K562 (cell line): ENCODE data around the gene NOCT. TPM values are rescaled to one million over a fixed set of nuclear protein-coding genes. Genes with fewer than 3 reads are reported as not detected.

Experiments
- CHD7 ChIP-seq: fragments of 200-600 bp; sonication (generic); IDR thresholded peaks from one replicate; pipeline ENCODE4 v1.6.1; 2012; ENCODE audit warnings: mild to moderate bottlenecking, low read depth, low read length, inconsistent platforms
- CTBP1 ChIP-seq: fragments of 450-650 bp; IDR thresholded peaks from 2 replicates; pipeline ENCODE4 v1.6.1; 2016; ENCODE audit warnings: borderline replicate concordance
- CXXC5 ChIP-seq: fragments of 250-450 bp; sonication (Bioruptor Pico); IDR thresholded peaks from 2 replicates; pipeline ENCODE4 v1.8.0; 2022; ENCODE audit warnings: inconsistent platforms, mild to moderate bottlenecking, moderate library complexity
- EWSR1 ChIP-seq: fragments of 450-650 bp; IDR thresholded peaks from 2 replicates; pipeline ENCODE4 v1.6.1; 2018; ENCODE audit warnings: borderline replicate concordance, mild to moderate bottlenecking, low read depth, moderate library complexity; ENCODE audit not compliant: partially characterized antibody
- LARP7 ChIP-seq: fragments of 450-650 bp; IDR thresholded peaks from 2 replicates; pipeline ENCODE4 v1.6.1; 2016
- MYBL2 ChIP-seq, 2 experiments: fragments of 450-650 bp in 1 of 2; sonication (generic) in 1 of 2; formaldehyde crosslinking in 1 of 2; IDR thresholded peaks; 2 replicates each; pipeline versions ENCODE4 v1.6.1 to v1.8.1; 2017 to 2022; ENCODE audit warnings: borderline replicate concordance in 1 of 2, inconsistent platforms in 1 of 2, low read depth in 1 of 2, mild to moderate bottlenecking in 1 of 2, missing genetic modification reagents in 1 of 2, moderate library complexity in 1 of 2
- NR0B1 ChIP-seq: fragments of 450-650 bp; IDR thresholded peaks from one replicate; pipeline ENCODE4 v1.6.1; 2018; ENCODE audit warnings: mild to moderate bottlenecking, moderate library complexity; ENCODE audit not compliant: partially characterized antibody
- RFX5 ChIP-seq: IDR thresholded peaks from 2 replicates; pipeline ENCODE4 v1.6.1; 2011; ENCODE audit warnings: low read depth, mild to moderate bottlenecking, improper control_type of control experiment, low read length
- SP1 ChIP-seq: sonication (generic); formaldehyde crosslinking; IDR thresholded peaks from 2 replicates; pipeline ENCODE4 v1.8.1; 2022; ENCODE audit warnings: mild to moderate bottlenecking, missing genetic modification reagents
- TEAD1 ChIP-seq, 2 experiments: fragments of 450-650 bp in 1 of 2; sonication (generic) in 1 of 2; formaldehyde crosslinking; IDR thresholded peaks; 2 replicates each; pipeline versions ENCODE4 v1.4.0 to v1.8.0; 2020 to 2022; ENCODE audit warnings: mild to moderate bottlenecking in 2 of 2, missing genetic modification reagents in 1 of 2
- ZC3H11A ChIP-seq: IDR thresholded peaks from 2 replicates; pipeline ENCODE4 v1.6.1; 2012; ENCODE audit warnings: low read depth, low read length, improper control_type of control experiment
- polyA plus RNA-seq, 8 experiments: library from polyadenylated mRNA; depleted of rRNA in 4 of 8; stranded (reverse) in 5 of 8; unstranded in 3 of 8; fragments of >200 nt; fragmentation: Nextera tagmentation in 2 of 8; fragmentation: Illumina TruSeq in 1 of 8; extraction: Ambion mirVana in 2 of 8; extraction: Trizol in 1 of 8; gene quantifications; 2 replicates each; pipeline versions ENCODE4 v1.2.1 to v1.2.3, GENCODE V29; 2011 to 2014; ENCODE audit warnings: inconsistent platforms in 1 of 8, missing spikeins in 1 of 8
- total RNA-seq, 7 experiments: library from RNA; depleted of rRNA in 6 of 7; stranded (reverse); fragments of >200 nt in 6 of 7; fragmentation: Illumina TruSeq in 2 of 7; extraction: Trizol in 2 of 7; gene quantifications; 2 replicates each; pipeline versions ENCODE4 v1.2.1 to v1.2.3, GENCODE V29; 2011 to 2021; ENCODE audit warnings: low replicate concordance in 1 of 7

The NOCT gene
- total and polyA plus RNA-seq, 9 of the 15 experiments (the other 6 are each of a cell fraction or from before 2014, with no cell fraction given): 1.3 to 20.2 (median 11.1) TPM

- TF ChIP-seq TEAD1 (CRISPR knock-in tag; IDR thresholded peaks at IDR 0.05) (peak in 1 of 2 experiments; percentile 37; a peak in 1 of 4 replicates), LARP7 (no peak), CHD7 (no peak), CTBP1 (peak; percentile 13; the same call in 1 of the 2 replicates), ZC3H11A (no peak), RFX5 (no peak), MYBL2 (IDR thresholded peaks at IDR 0.05; ENCODE audit: low read depth) (no peak), MYBL2 (CRISPR knock-in tag; IDR thresholded peaks at IDR 0.05; ENCODE audit: borderline replicate concordance) (no peak), CXXC5 (CRISPR knock-in tag) (0 out of 2 replicates have a peak, but pooled peaks have one; percentile 3), NR0B1 (no peak), EWSR1 (no peak), SP1 (CRISPR knock-in tag) (no peak; the same call in 1 of the 2 replicates)
These were observed 429 bp downstream of the NOCT start (continued) for GRCh38 chr4:139015948-139016471.
